Hepatocyte (in vitro differentiated cells): Measurements from ENCODE around the gene TPK1.

Experiments used
- CTCF ChIP-seq: fragments of 200-600 bp; sonication (generic); IDR thresholded peaks from 2 replicates; pipeline ENCODE4 v1.5.1; 2016; ENCODE audit warnings: antibody characterized with exemption, mild to moderate bottlenecking; ENCODE audit not compliant: poor library complexity
- EZH2phosphoT487 ChIP-seq: fragments of 200-600 bp; sonication (generic); IDR thresholded peaks from one replicate; pipeline ENCODE4 v1.6.1; 2018; ENCODE audit warnings: antibody characterized with exemption, mild to moderate bottlenecking, low read depth, moderate library complexity; ENCODE audit not compliant: unreplicated experiment, severe bottlenecking

- no peak for TF ChIP-seq CTCF
- no peak for TF ChIP-seq EZH2phosphoT487
Measured at GRCh38 chr7:144848078-144848477, 12.2 kb upstream of the TPK1 start.
